AG09309 (cell line): ENCODE results near the gene URM1.

Experiments
- DNase-seq: peaks from one replicate; pipeline ENCODE4 v3.0.0-alpha.2; 2010; ENCODE audit warnings: low read depth
- H3K4me3 ChIP-seq: 2 replicates; pipeline ENCODE4 v1.5.1; 2011; ENCODE audit warnings: mild to moderate bottlenecking, low read depth, low read length, moderate library complexity; ENCODE audit not compliant: control insufficient read depth
- CTCF ChIP-seq: IDR thresholded peaks from 2 replicates; pipeline ENCODE4 v1.5.1; 2011; ENCODE audit warnings: mild to moderate bottlenecking, low read depth, low read length, inconsistent platforms; ENCODE audit not compliant: insufficient read depth, control insufficient read depth; ENCODE audit errors: missing control alignments

URM1 gene

GRCh38 chr9:128370752-128371629 lies at the start of gene URM1:
Gene URM1 (plus strand): TSS chr9:128371374. CDS start chr9:128371381, 7 bp downstream.
- peak; percentile 81 for DNase-seq
- TF ChIP-seq CTCF: peak; percentile 17
- peak within 1 kb of the TSS; percentile 88 for H3K4me3 ChIP-seq

- TF ChIP-seq CTCF: no peak
- DNase-seq: no peak
- H3K4me3 ChIP-seq: peak overlapping the region; percentile 92
Measured at GRCh38 chr9:128321879-128322403, 49.2 kb upstream of the URM1 start.

- DNase-seq: peak; percentile 67
- peak; percentile 11 for TF ChIP-seq CTCF
- H3K4me3 ChIP-seq: peak within 1 kb of the TSS; percentile 92
Measured at GRCh38 chr9:128322404-128323211, 48.6 kb upstream of the URM1 start, which contains the start of the genes COQ4 and TRUB2. Gene COQ4 (plus strand): TSS chr9:128322839. CDS start chr9:128322859, 20 bp downstream. Gene TRUB2 (minus strand): TSS chr9:128322447. CDS start chr9:128322408, 39 bp downstream.

GRCh38 chr9:128323212-128323730 lies 47.9 kb upstream of the URM1 start:
- peak overlapping the region; percentile 92 for H3K4me3 ChIP-seq
- no peak for TF ChIP-seq CTCF
- DNase-seq: no peak

- H3K4me3 ChIP-seq: peak overlapping the region; percentile 92
- no peak for DNase-seq
- TF ChIP-seq CTCF: no peak
Measured at GRCh38 chr9:128323791-128324190, 47.4 kb upstream of the URM1 start.

- no peak overlapping the region for H3K4me3 ChIP-seq
- no peak for TF ChIP-seq CTCF
- DNase-seq: no peak
Measured at GRCh38 chr9:128324401-128324800, 46.8 kb upstream of the URM1 start.
